Fibroblast of pulmonary artery (primary cell): ENCODE measurements around the gene CHN2.

ENCODE experiments used
- DNase-seq: peaks from one replicate; pipeline ENCODE4 v3.0.0-alpha.2; 2010; ENCODE audit warnings: low read depth
- H3K4me3 ChIP-seq: replicated peaks from 2 replicates; pipeline ENCODE4 v1.5.1; 2011; ENCODE audit warnings: low read depth, mild to moderate bottlenecking, control low read depth, low read length, moderate library complexity
- CTCF ChIP-seq: IDR thresholded peaks from 2 replicates; pipeline ENCODE4 v1.5.1; 2011; ENCODE audit warnings: mild to moderate bottlenecking, control low read depth, low read length, inconsistent platforms; ENCODE audit errors: missing control alignments

Gene CHN2

GRCh38 chr7:29413626-29414136, 219.1 kb downstream of the CHN2 start:
- DNase-seq: no peak
- TF ChIP-seq CTCF: no peak
- no peak overlapping the region for H3K4me3 ChIP-seq

- TF ChIP-seq CTCF: no peak
- DNase-seq: no peak
- H3K4me3 ChIP-seq: no peak overlapping the region
Observed at GRCh38 chr7:29414216-29414615, 219.6 kb downstream of the CHN2 start.

- H3K4me3 ChIP-seq: no peak overlapping the region
- TF ChIP-seq CTCF: no peak
- DNase-seq: no peak
Observed at GRCh38 chr7:29415215-29415614, 220.6 kb downstream of the CHN2 start.

GRCh38 chr7:29416276-29416937, 221.8 kb downstream of the CHN2 start:
- no peak for TF ChIP-seq CTCF
- no peak overlapping the region for H3K4me3 ChIP-seq
- no peak for DNase-seq

GRCh38 chr7:29416938-29417305, 222.3 kb downstream of the CHN2 start:
- DNase-seq: no peak
- no peak for TF ChIP-seq CTCF
- H3K4me3 ChIP-seq: no peak overlapping the region

- DNase-seq: no peak
- H3K4me3 ChIP-seq: no peak overlapping the region
- TF ChIP-seq CTCF: no peak
Observed at GRCh38 chr7:29418056-29418455, 223.5 kb downstream of the CHN2 start.

GRCh38 chr7:29418651-29419050, 224.1 kb downstream of the CHN2 start:
- TF ChIP-seq CTCF: no peak
- DNase-seq: no peak
- H3K4me3 ChIP-seq: no peak overlapping the region
